ENCODE results near the gene OR1N1.

GRCh38 chr9:122526602-122527001 is 491 bp downstream of the OR1N1 start:
- TF ChIP-seq CTCF (optimal IDR thresholded peaks at IDR 0.05 in 1 of 3, IDR thresholded peaks at IDR 0.05 in 1 of 3, conservative IDR thresholded peaks at IDR 0.05 in 1 of 3; ENCODE audit: extremely low read depth in 1 of 3, insufficient read depth in 2 of 3, low read length in 3 of 3) (no peak), EZH2 (IDR thresholded peaks at IDR 0.05; ENCODE audit: low read length) (no peak)
